Panc1 (cell line): Measurements from ENCODE around the gene AKT3.

Source experiments
- POLR2AphosphoS5 ChIP-seq: IDR thresholded peaks from 2 replicates; pipeline ENCODE4 v1.6.1; 2012; ENCODE audit warnings: mild to moderate bottlenecking, low read depth, low read length, moderate library complexity
- REST ChIP-seq, 2 experiments: IDR thresholded peaks; 2 replicates each; pipeline ENCODE4 v1.6.1; 2011 to 2012; ENCODE audit warnings: low read depth in 2 of 2, control low read depth in 1 of 2, low read length in 1 of 2, mild to moderate bottlenecking in 1 of 2, moderate library complexity in 1 of 2; ENCODE audit not compliant: insufficient read depth in 1 of 2
- SIN3A ChIP-seq: IDR thresholded peaks from 2 replicates; pipeline ENCODE4 v1.6.1; 2012; ENCODE audit warnings: low read depth, mild to moderate bottlenecking, low read length, moderate library complexity, borderline replicate concordance; ENCODE audit not compliant: insufficient read depth
- TCF7L2 ChIP-seq: IDR thresholded peaks from 2 replicates; pipeline ENCODE4 v1.6.1; 2011; ENCODE audit warnings: mild to moderate bottlenecking, low read depth, low read length, inconsistent platforms
- TF ChIP-seq, protein P1 (sequence below): fragments of 450-650 bp; IDR thresholded peaks from 2 replicates; pipeline ENCODE4 v1.5.1; 2017; ENCODE audit warnings: mild to moderate bottlenecking

- TF ChIP-seq POLR2AphosphoS5 (no peak), SIN3A (no peak), REST (IDR thresholded peaks at IDR 0.05; ENCODE audit: insufficient read depth in 1 of 2, low read depth in 2 of 2, low read length in 1 of 2) (no peak), TCF7L2 (no peak)
- TF ChIP-seq, protein P1, sequence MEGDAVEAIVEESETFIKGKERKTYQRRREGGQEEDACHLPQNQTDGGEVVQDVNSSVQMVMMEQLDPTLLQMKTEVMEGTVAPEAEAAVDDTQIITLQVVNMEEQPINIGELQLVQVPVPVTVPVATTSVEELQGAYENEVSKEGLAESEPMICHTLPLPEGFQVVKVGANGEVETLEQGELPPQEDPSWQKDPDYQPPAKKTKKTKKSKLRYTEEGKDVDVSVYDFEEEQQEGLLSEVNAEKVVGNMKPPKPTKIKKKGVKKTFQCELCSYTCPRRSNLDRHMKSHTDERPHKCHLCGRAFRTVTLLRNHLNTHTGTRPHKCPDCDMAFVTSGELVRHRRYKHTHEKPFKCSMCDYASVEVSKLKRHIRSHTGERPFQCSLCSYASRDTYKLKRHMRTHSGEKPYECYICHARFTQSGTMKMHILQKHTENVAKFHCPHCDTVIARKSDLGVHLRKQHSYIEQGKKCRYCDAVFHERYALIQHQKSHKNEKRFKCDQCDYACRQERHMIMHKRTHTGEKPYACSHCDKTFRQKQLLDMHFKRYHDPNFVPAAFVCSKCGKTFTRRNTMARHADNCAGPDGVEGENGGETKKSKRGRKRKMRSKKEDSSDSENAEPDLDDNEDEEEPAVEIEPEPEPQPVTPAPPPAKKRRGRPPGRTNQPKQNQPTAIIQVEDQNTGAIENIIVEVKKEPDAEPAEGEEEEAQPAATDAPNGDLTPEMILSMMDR = no peak
These were observed 117.4 kb downstream of the AKT3 start for GRCh38 chr1:243732637-243733036.
